HEK293 (cell line): ENCODE data around the gene NOL4L.

Source experiments
- CTCF ChIA-PET: fragments of 350-600 bp; formaldehyde crosslinking; extraction: SDS; loops from one replicate; lab custom pipeline; 2021; ENCODE audit warnings: antibody characterized with exemption; lab: Yijun Ruan, JAX
- POLR2A ChIA-PET: fragments of 300-600 bp; formaldehyde crosslinking; extraction: SDS; loops from one replicate; lab custom pipeline; 2020; ENCODE audit warnings: antibody characterized with exemption, inconsistent platforms; lab: Yijun Ruan, JAX
- H3K27ac ChIP-seq: fragments of 200-500 bp; sonication (Bioruptor generic); 2 replicates; pipeline ENCODE4 v1.5.1; 2014; ENCODE audit warnings: low read depth, low read length, control low read depth, inconsistent platforms; ENCODE audit errors: extremely low read depth
- H3K36me3 ChIP-seq, 2 experiments: fragments of 200-500 bp in 1 of 2; sonication (Bioruptor generic) in 1 of 2; 1 replicate in 1 of 2; 2 replicates in 1 of 2; pipeline ENCODE4 v1.5.1; 2014 to 2017; ENCODE audit warnings: inconsistent platforms in 2 of 2, low read length in 2 of 2; ENCODE audit not compliant: control insufficient read depth in 2 of 2, insufficient read depth in 1 of 2
- H3K4me1 ChIP-seq: fragments of 200-500 bp; sonication (Bioruptor generic); 2 replicates; pipeline ENCODE4 v1.5.1; 2014; ENCODE audit warnings: mild to moderate bottlenecking, low read length, inconsistent platforms; ENCODE audit not compliant: control insufficient read depth, insufficient read depth
- H3K4me3 ChIP-seq: 2 replicates; pipeline ENCODE4 v1.5.1; 2011; ENCODE audit warnings: low read depth, mild to moderate bottlenecking, control low read depth, low read length, moderate library complexity
- H3K9me3 ChIP-seq: fragments of 200-500 bp; sonication (Bioruptor generic); 2 replicates; pipeline ENCODE4 v1.5.1; 2014; ENCODE audit warnings: low read depth, low read length, inconsistent platforms; ENCODE audit not compliant: control insufficient read depth, insufficient read depth
- GLI2 ChIP-seq: fragments of 450-650 bp; formaldehyde crosslinking; IDR thresholded peaks from 2 replicates; pipeline ENCODE4; 2017; ENCODE audit warnings: missing biosample characterization, missing genetic modification characterization, low read depth, borderline replicate concordance
- KLF16 ChIP-seq: fragments of 450-650 bp; formaldehyde crosslinking; IDR thresholded peaks from 2 replicates; pipeline ENCODE4 v1.5.1; 2017; ENCODE audit warnings: missing biosample characterization, missing genetic modification characterization
- KLF17 ChIP-seq: fragments of 450-650 bp; formaldehyde crosslinking; IDR thresholded peaks from 2 replicates; pipeline ENCODE4 v1.5.1; 2016; ENCODE audit warnings: missing biosample characterization, missing genetic modification characterization
- PATZ1 ChIP-seq: fragments of 450-650 bp; formaldehyde crosslinking; IDR thresholded peaks from 2 replicates; pipeline ENCODE4 v1.5.1; 2016; ENCODE audit warnings: missing biosample characterization, missing genetic modification characterization
- PRDM10 ChIP-seq: fragments of 450-650 bp; formaldehyde crosslinking; IDR thresholded peaks from 2 replicates; pipeline ENCODE4 v1.5.1; 2016; ENCODE audit warnings: missing biosample characterization, missing genetic modification characterization
- REST ChIP-seq: fragments of 450-650 bp; formaldehyde crosslinking; IDR thresholded peaks from 2 replicates; pipeline ENCODE4 v1.5.1; 2016; ENCODE audit warnings: missing biosample characterization, missing genetic modification characterization
- ZBTB48 ChIP-seq: fragments of 450-650 bp; formaldehyde crosslinking; IDR thresholded peaks from 2 replicates; pipeline ENCODE4 v1.5.1; 2016; ENCODE audit warnings: missing biosample characterization, missing genetic modification characterization
- ZFP3 ChIP-seq: fragments of 450-650 bp; formaldehyde crosslinking; IDR thresholded peaks from 2 replicates; pipeline ENCODE4 v1.5.1; 2016; ENCODE audit warnings: low read depth, missing biosample characterization, missing genetic modification characterization
- ZNF639 ChIP-seq: fragments of 450-650 bp; formaldehyde crosslinking; IDR thresholded peaks from 2 replicates; pipeline ENCODE4 v1.5.1; 2016; ENCODE audit warnings: missing biosample characterization, missing genetic modification characterization

NOL4L gene

GRCh38 chr20:32482442-32483261, 102.5 kb downstream of the NOL4L start (continued):
- no peak for TF ChIP-seq ZNF639
- TF ChIP-seq ZBTB48 (tag by site-specific recombination): peak; percentile 70; the same call in 1 of the 2 replicates
- 0 out of 2 replicates have a peak, but pooled peaks have one; percentile 39 for TF ChIP-seq PRDM10 (tag by site-specific recombination)
- TF ChIP-seq ZFP3 (tag by site-specific recombination): no peak
- peak; percentile 59; the same call in 1 of the 2 replicates for TF ChIP-seq PATZ1

GRCh38 chr20:32482143-32482441, 103.0 kb downstream of the NOL4L start:
- Histone ChIP-seq H3K9me3 (no peaks in the 10 kb centered on the region), H3K4me3 (peak overlapping the region; percentile 72), H3K36me3 (no peaks in the 10 kb centered on the region), H3K27ac (no peak overlapping the region), H3K4me1 (peaks cover 4% of the 10 kb centered on the region; the same call in 1 of the 2 replicates)
- ChIA-PET POLR2A (no interaction called here), CTCF (no interaction called here)
- TF ChIP-seq REST (tag by site-specific recombination): no peak
- TF ChIP-seq KLF17 (tag by site-specific recombination): no peak
- TF ChIP-seq KLF16 (tag by site-specific recombination): no peak
- no peak for TF ChIP-seq GLI2 (tag by site-specific recombination)
